NCI-H226 (cell line): ENCODE measurements around the gene DOK7.
A peak's percentile ranks its signal among the peaks of the same experiment; 100 is the strongest.

ENCODE experiments used
- DNase-seq: peaks from one replicate; pipeline ENCODE4 v3.0.0-alpha.2; 2015

Gene DOK7

DNA sequence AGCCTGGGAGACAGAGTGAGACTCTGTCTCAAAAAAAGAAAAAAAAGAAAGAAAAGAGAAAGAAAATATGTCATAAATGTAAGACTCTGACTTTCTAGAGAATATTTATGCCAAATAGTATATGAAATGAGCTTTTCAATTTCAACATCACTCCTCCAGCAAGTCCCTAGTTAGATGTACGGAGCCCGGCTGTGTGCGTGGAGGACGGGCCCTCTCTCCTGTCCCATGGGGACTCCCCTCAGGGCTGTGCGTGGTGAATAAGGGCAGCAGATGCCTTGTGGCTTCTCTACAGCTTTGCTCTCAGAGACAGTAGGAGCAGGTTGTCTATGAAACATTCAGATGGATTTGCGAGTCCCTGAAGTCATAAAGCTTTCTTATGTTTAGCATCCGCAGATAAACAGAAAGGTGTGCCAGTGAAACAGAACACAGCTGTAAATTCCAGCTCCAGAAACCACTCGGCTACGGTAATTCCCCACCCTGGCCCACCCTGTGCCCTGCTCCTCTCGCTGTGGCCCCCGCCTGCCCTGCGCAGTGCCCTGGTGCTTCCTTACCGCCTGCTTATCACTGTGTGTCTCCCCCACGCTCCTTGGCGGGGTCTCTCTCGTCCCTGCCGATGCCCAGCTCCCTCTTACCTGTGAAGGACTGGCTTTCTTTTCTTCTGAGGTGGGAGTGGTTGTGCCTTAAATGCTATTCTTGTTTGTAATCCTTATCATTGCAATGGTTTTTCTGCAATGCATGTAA lies 35.2 kb upstream of the DOK7 start:
- DNase-seq: no peak

DNA sequence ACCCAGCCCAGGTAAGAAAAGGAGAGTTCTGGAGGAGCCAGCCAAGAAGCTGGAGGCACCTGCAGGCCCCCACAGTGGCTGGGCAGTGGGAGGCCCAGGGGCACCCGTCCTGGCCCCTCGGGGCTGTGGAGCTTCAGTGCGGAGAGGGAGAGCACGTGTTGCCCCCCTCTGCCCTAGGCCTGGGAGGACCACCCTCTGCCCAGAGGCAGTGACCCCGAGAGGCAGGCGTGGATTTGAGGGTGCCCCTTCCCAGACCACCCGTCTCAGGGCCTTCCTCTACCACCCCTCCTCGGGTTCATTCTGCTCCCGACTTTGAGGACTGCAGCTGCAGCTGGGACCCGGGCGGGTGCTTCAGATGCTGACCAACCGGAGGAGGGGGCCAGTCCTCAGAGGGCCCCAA lies 33.5 kb upstream of the DOK7 start:
- DNase-seq: no peak

DNA sequence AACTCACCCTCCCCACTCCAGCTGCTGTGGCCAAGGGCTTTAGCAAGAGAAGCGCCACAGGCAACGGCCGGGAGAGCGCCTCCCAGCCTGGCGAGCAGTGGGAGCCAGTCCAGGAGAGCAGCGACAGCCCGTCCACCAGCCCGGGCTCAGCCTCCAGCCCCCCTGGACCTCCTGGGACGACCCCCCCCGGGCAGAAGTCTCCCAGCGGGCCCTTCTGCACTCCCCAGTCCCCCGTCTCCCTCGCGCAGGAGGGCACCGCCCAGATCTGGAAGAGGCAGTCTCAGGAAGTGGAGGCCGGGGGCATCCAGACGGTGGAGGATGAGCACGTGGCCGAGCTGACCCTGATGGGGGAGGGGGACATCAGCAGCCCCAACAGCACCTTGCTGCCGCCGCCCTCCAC lies 32.6 kb upstream of the DOK7 start:
- DNase-seq: no peak

DNA sequence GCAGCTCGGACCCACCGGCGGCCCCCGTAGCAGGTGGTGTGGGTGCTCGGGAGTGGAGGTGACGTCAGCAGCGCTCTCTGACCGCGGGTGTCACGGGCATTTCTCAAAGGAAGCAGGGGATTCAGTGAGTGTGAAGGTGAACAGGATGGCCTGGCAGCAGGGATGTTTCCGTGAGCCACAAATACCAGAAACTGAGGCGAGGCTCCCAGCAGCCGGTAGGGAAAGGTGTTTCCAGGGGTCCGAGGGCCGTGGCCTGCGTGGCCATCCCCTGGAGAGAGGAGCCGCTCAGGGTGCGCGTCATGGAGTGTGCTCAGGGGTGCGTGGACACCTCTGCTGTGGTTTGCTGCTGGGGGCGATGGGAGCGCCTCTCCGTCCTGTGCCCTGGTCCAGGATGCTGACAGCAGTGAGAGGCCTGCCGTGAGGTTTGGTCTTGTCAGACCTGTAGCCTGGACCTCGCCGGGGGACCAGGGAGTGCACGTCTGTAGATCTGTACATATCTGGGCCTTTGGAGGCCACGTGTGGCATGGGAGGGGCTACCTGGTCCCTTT lies 31.6 kb upstream of the DOK7 start:
- no peak for DNase-seq

DNA sequence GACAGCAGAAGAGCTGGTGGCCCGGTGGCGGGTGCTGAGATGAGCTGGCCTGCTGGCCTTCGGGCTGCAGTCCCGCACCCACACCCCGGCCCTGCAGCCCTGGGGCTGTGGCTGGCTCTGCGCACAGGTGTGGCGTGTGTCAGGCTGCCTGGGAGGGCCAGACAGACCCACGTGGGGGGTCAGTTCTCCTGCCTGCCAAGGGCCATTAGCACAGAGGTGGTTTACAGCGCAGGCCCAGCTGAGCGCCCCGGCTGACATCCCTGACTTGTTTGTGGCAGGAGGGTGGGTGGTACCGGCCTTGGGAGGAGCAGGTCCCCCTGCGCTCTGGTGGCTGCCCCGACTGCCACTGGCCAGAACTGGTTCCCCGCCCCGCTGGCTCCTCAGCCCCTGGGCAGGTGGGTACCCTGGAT lies 30.7 kb upstream of the DOK7 start:
- DNase-seq: no peak

DNA sequence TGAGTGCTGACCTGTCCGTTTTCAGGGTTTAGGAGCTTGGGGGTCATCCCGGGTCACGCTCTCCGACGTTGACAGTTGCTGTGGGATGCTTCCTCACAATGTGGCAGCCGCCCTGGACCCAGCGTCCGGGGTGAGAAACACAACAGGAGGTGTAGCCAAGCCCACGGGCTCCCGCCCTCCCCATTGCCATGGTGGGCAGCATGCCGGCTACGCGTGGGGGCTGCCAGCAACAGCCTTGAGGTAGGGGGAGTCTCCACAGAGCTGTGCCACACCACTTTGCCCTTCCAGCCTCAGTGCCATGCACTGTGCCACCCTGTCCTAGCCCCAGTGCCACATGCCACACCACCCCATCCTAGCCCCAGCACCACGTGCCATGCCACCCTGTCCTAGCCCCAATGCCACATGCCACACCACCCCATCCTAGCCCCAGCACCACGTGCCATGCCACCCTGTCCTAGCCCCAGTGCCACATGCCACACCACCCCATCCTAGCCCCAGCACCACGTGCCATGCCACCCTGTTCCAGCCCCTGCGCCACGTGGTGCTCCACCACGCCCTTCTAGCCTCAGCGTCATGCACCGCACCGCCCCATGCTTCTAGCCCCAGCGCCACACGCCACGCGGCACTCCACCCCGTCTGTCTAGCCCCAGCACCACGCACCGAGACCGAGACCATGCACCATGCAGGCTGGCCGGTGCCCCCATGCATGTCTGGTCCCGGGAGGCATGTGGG lies 29.8 kb upstream of the DOK7 start:
- no peak for DNase-seq

DNA sequence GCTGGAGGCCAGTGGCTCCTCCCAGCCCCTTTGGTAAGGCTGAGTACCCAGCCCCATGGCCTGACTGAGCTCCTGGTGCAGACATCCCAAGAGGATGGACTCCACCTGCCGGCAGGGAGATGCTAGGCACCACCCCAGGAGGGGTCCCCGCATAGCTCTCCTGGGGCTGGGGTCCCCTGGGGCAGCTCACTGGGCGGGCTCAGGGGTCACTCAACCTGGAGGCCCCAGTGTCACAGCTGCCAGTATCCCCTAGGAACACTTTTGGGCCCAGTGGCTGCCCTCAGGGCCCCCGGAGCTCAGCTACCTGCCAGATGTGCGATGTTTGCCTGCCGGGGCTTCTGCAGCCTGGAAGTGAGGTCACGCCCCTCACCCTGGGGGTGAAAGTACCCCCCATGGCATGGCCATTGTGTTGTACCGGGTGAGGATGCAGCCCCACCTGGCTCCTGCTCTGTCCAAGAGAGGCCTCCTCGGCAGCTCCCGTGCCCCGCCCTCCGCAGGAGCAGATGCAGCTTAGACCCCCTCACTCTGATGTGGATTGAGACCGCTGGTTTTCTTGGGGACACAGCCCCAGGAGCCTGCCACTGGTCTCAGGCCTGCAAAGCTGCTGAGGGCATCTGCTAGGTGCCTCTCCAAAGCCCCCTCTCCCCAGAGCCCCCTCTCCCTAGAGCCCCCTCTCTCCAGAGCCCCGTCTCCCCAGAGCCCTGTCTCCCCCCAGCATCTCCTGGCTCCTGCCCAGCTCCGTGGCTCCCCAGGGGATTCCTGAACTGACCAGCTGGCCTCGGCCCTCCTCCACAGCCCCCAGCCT lies 28.0 kb upstream of the DOK7 start:
- no peak for DNase-seq

DNA sequence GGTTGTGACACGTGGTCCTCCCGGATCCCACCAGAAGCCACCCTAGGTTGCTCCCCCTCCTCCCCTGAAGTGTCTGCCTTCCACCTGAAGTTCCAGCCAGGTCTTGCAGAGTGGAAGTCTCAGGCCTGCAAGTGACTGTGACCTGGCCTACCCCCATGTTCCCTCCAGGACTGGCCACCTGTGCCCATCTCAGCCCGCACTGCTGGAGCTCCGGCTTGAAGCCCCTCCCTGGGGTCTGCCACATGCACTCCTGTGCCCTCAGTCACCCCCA lies 27.5 kb upstream of the DOK7 start:
- no peak for DNase-seq

DNA sequence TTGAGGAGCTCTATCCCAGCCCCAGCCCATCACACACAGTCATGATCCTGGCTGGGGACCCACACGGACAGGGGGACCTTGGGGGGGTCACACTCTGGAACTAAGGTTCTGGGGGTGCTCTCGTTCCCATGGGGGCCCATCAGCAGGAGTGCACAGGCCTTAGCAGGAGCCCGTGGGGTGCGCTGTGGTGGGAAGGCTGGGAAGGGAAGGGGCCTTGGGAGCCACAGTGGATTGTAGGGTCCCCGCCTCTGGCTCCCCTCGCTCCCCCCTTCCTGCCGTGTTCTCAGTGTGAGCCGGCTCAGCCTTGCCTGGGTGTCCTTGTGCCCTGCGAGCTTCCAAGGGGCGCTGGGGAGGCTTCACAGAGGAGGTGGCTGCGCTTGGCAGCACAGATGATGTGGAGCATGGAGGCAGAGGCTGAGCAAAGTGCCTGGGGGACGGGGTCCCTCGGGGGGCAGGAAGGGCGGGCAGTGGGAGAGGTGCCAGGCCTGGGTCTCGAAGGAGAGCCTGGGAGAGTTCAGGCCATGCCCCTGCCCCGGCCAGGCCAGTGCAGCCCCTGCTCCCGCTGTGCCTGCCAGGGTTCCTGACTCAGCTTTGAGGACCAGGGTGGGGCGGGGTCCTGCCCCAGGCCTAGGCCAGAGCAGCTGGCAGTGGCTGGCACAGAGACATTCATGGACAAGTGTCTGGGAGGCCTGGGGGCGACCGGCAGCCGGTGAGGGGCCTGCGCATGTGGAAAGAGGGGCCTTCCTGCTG lies 26.9 kb upstream of the DOK7 start:
- DNase-seq: no peak

DNA sequence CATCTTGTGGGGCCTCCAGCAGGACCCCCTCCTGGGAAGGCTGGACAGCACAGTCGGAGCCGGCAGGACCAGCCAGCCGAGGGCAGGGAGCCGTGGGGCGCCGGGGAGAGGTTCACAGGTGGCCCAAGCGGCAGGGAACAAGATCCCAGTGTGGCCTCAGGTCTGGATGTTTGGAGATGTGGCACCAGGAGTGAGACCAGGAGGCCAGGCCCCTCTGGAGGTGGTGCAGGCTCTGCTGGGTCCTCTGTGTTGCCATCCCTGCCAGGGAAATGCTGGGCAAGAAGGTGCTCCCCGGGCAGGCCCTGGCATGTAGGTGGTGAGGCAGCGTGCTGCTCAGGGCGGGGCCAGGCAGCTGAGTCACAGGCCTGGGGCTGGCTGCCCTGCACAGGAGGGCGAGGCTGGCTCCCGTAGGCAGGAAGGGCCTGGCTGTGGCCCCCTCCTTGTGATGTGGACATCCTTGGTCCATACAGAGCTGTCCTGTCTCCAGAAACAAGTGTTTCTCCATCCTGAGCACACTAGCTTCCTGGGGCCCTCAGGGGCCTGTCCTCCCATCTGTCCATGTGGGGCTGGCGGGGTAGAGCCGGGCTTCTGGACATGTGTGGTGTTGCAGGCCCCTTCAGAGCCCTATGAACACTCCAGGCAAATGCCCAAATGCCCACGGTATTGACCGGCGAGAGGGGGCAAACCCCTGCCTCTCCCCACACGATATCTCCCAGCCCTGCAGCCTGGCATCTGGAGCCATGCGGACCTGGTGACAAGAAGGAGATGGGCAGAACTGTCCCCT lies 26.1 kb upstream of the DOK7 start:
- DNase-seq: peak; percentile 84

DNA sequence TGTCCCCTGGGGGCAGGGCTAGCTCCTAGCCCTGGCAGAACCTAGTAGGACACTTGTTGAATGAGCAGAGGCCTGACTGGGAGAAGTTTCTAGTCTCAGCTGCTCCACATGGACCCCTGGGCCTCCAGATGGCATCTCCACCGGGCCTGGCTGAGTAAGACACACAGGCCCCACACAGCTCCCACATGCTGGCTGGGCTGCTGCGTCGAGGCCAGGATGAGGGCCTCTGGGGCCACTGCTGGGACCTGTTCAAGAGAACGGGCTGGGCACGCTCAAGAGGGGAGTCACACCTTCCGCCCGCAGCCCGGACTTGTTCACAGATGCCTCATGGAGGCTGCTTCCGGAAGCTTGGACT lies 25.5 kb upstream of the DOK7 start:
- DNase-seq: no peak

DNA sequence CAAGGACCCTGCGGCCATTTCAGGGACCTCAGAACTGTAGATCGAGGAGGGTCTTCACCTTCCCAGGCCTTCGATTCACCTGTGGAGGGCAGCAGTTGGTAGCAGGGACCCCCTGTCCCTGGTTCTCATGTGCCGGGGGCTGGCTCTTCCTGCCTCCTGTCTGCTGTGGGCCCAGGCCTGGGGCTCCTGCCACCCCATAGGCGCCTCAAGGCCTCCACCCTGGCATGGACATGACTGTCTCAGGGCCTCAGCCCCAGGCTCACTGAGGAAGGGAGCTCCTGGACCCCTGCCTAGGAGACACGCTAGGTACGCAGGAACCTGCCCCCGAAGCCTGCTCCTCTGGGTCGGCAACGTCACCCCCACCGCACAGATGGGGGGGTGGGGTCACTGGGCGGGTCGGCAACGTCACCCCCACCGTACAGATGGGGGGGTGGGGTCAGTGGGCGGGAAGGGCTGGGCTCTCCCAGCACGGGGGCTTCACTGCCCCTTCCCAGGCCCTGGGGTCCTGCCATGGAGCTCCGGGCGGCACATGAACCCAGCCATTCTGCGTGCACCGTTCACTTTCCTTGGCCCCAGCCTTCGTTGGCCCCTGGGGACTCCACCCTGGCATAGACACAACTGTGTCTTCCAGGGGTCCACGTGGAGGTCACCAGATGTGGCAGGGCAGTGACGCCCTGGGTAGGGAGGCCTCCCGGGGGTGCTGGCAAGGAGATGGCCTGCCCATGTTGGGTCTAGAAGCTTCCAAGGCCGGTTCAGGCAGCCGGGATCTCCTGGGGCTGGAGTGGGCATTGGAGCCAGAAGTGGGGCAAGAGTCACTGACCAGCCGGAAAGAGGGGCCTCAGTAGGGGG lies 24.9 kb upstream of the DOK7 start:
- DNase-seq: no peak

DNA sequence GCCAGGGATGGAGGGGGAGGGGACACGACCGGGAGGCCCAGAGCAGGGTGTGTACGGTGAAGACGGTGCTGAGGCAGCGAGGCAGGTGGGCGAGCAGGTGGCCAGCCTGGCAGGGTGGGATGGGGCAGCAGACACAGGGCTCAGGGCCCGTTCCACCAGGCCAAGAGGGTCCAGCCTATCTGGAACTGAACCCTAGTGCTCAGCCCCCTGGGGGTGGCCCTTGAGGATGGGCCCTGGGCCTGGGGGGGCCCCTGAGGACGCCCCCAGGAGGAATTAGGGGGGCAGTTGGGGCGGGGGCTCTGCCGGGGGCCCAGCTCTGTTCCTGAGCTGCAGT lies 24.3 kb upstream of the DOK7 start:
- DNase-seq: no peak

DNA sequence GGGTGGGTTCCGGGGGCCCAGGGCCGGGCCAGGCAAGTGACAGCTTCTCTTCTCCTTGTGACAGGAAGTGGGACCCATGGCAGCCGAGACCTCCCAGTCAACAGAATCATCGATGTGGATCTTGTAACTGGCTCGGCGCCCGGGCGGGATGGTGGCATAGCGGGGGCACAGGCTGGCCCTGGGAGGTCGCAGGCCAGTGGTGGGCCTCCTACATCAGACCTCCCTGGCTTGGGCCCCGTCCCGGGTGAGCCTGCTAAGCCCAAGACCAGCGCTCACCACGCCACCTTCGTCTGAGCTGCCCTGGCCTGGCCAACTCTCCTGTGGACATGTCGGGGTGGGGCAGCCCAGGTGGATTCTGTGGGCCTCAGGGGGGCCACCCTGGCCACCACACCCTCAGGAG lies 23.7 kb upstream of the DOK7 start:
- no peak for DNase-seq

DNA sequence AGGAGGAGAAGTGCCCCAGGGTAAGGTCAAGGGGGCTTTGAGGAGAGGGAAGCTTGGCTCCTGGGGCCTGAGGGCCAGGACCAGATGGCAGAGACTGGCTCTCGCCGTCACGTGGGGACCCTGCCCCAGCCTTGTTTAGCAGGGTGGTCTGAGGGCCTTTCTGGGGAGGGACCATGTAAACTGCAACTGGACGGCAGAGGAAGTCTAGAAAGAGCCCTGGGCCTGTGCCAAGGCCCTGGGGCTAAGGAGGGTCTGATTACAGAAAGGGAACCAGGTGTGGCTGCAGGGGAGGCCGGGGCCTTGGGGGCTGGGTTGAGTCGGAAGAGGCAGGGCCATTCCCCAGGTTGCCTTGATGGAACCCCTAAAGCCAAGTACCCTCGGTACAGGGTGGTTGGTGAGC lies 23.1 kb upstream of the DOK7 start:
- DNase-seq: no peak

DNA sequence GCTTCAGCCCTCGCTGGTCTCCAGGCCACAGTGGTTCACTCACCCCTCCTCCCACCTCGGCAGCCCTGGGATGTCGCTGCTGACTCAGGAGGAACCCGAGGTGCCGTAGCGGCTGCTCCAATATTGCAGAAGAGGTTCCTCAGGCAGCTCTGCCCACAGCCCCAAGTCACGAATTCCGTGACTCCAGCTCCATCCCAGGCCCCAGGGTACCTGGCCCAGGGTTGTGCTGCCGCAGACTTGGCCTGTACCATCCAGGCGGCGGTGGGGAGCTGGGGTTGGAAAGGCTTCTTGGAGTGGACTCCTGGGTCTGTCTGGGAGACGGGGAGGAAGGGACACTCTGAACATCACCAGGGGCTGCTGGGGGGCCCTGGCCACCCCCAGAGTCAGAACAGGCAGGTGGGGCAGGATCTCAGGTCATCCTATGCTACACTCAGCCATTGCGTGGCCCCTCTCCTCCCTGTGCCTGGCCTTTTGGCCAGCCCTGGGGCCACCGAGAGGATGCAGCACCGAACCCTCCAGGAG lies 22.1 kb upstream of the DOK7 start:
- no peak for DNase-seq

DNA sequence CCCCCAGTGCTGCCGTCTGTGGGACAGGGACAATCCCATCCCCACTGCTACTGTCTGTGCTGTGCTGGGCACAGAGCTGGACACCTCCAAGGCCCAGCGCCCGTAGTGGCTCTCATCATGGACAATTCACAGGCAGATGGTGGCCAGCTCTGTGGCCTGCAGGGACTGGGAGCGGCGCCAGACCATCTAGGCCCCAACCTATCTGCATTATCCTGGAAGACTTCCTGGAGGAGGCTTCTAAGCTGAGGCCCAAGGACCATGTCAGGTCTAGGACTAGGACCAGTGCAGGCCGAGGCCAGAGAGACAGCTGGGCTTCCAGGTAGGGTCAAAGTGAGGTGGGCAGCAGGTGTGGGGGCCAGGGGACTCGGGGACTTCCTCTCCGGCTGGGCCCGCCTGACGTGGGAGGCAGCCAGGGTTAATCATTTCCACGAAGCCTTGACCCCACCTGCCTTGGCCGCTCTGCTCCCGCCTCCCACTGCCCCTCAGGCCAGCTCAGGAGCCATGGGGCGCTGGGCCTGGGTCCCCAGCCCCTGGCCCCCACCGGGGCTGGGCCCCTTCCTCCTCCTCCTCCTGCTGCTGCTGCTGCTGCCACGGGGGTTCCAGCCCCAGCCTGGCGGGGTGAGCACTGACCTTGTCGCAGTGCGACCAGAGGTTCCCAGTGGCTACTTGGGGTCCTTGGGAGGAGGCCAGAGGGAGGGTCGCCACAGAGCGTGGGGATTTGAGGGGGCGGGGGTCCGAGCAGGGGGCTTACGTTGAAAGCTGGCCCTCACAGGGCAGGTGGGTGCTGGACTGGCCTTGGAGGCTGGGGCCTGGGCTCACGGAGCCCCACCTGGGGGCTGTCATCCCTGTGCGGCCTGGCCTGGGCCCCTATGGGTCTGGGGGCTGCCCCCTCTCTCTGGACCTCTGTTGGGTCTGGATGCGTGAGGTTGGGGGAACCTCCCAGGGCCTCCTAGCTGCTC lies 21.3 kb upstream of the DOK7 start, which contains the start of gene HGFAC:
Gene HGFAC, plus strand, starts transcription at position 468 of the 959 bp plus-strand sequence. Its CDS starts 34 bp downstream, at position 502.
- DNase-seq: no peak

DNA sequence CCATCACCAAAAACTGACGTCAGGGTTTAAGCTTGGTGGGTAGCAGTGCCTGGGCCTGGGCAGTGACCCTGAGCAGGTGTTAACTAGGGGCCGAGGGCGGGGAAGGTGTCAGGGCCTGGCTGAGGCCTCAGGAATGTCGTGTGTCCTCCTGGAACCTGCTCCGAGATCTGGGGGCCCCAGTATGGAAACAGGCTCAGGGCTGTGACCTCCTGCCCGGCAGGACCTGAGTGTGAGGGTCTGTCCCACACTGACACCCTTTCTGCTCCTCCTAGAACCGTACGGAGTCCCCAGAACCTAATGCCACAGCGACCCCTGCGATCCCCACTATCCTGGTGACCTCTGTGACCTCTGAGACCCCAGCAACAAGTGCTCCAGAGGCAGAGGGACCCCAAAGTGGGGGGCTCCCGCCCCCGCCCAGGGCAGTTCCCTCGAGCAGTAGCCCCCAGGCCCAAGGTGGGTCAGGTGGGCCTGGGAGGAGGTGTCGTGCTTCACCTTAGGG lies 20.6 kb upstream of the DOK7 start:
- DNase-seq: no peak

DNA sequence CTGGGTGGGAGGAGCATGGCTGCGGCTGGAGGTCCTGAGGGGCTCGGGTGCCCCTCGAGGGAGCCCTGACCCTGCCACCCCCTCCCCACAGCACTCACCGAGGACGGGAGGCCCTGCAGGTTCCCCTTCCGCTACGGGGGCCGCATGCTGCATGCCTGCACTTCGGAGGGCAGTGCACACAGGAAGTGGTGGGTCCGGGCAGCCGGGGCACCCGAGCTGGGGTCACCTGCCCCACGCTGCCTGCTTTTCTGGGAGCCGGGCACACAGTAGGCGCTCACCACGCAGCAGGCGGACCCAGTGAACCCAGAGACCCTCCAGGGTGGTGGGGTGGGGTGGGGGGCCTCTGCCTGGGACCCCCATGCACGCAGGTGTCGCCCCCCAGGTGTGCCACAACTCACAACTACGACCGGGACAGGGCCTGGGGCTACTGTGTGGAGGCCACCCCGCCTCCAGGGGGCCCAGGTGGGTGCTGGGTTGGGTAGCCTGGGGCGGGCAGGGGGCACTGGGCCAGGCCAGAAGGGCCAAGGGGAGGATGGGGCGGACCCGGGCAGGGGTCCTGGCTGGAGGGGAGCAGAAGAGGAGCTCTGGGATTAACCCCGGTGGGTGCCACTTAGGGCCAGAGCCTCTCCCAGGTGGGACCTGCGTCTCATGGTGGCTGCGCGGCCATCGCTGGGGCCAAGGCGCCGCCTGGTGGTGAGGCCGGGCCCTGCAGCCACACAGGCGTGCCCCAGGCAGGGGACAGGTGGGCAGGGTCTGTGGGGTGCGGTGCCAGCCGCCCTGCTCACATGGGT lies 20.0 kb upstream of the DOK7 start:
- DNase-seq: no peak
